Progenitor cell of endocrine pancreas (in vitro differentiated cells): Measurements from ENCODE around the gene EHBP1. TPM values are rescaled to one million over a fixed set of nuclear protein-coding genes. Genes with fewer than 3 reads are reported as not detected.
"Not testable (repeated sequence)": the region's sequence is repeated elsewhere in the genome, so short reads cannot be mapped to it uniquely, and the experiment has no call there.

Experiments used
- DNase-seq: peaks from one replicate; pipeline ENCODE4 v3.0.0; 2021; ENCODE audit warnings: low spot score; ENCODE audit not compliant: unreplicated experiment
- H3K27ac Mint-ChIP-seq: 2 replicates; pipeline ENCODE4 v1.8.0; 2021; ENCODE audit warnings: mild to moderate bottlenecking, moderate library complexity, mixed read lengths
- H3K27me3 Mint-ChIP-seq: 2 replicates; pipeline ENCODE4 v1.8.0; 2021; ENCODE audit warnings: mixed read lengths
- H3K36me3 Mint-ChIP-seq: 2 replicates; pipeline ENCODE4 v1.8.0; 2022; ENCODE audit warnings: mixed read lengths; ENCODE audit not compliant: insufficient read depth
- H3K4me1 Mint-ChIP-seq: 2 replicates; pipeline ENCODE4 v1.8.0; 2021; ENCODE audit warnings: low read depth, mixed read lengths
- H3K4me3 Mint-ChIP-seq: 2 replicates; pipeline ENCODE4 v1.8.0; 2021; ENCODE audit warnings: low read depth, mild to moderate bottlenecking, moderate library complexity, mixed read lengths
- H3K9me3 Mint-ChIP-seq: 2 replicates; pipeline ENCODE4 v1.8.0; 2021; ENCODE audit warnings: low read depth, mixed read lengths
- CTCF ChIP-seq: fragments of 200-600 bp; sonication (generic); IDR thresholded peaks from one replicate; pipeline ENCODE4 v1.5.0; 2021; ENCODE audit warnings: antibody characterized with exemption, mild to moderate bottlenecking; ENCODE audit not compliant: unreplicated experiment
- total RNA-seq: library from RNA; stranded (reverse); gene quantifications from 2 replicates; pipeline ENCODE4 v1.2.1, GENCODE V29; 2021

Gene EHBP1
- total RNA-seq, 1 donor from 2014 or later = 45.6 TPM

- no peaks in the 10 kb centered on the region for H3K9me3 Mint-ChIP-seq
- H3K27ac Mint-ChIP-seq = no peak overlapping the region
- no peak for DNase-seq
- peaks cover 13% of the 10 kb centered on the region for H3K4me1 Mint-ChIP-seq
- peaks cover 16% of the 10 kb centered on the region for H3K36me3 Mint-ChIP-seq
- H3K27me3 Mint-ChIP-seq = no peaks in the 10 kb centered on the region
- no peak overlapping the region for H3K4me3 Mint-ChIP-seq
- no peak for TF ChIP-seq CTCF
Observed at GRCh38 chr2:62711832-62712494, 6.5 kb downstream of the EHBP1 start.

GRCh38 chr2:62713196-62713595 is 7.7 kb downstream of the EHBP1 start:
- H3K4me1 Mint-ChIP-seq, H3K27ac Mint-ChIP-seq, DNase-seq, H3K9me3 Mint-ChIP-seq, H3K27me3 Mint-ChIP-seq, H3K4me3 Mint-ChIP-seq: not testable (repeated sequence)
- H3K36me3 Mint-ChIP-seq = peaks cover 16% of the 10 kb centered on the region

- DNase-seq = no peak
- Mint-ChIP-seq H3K36me3 (peaks cover 10% of the 10 kb centered on the region), H3K9me3 (no peaks in the 10 kb centered on the region), H3K27ac (no peak overlapping the region), H3K4me3 (no peak overlapping the region), H3K4me1 (peaks cover 3% of the 10 kb centered on the region), H3K27me3 (no peaks in the 10 kb centered on the region)
- TF ChIP-seq CTCF = no peak
Observed at GRCh38 chr2:62713837-62714236, 8.3 kb downstream of the EHBP1 start.

- peaks cover 10% of the 10 kb centered on the region for H3K36me3 Mint-ChIP-seq
- no peak overlapping the region for H3K27ac Mint-ChIP-seq
- H3K27me3 Mint-ChIP-seq = no peaks in the 10 kb centered on the region
- H3K4me1 Mint-ChIP-seq = peaks cover 2% of the 10 kb centered on the region
- no peak for TF ChIP-seq CTCF
- no peak overlapping the region for H3K4me3 Mint-ChIP-seq
- H3K9me3 Mint-ChIP-seq = no peaks in the 10 kb centered on the region
- no peak for DNase-seq
Observed at GRCh38 chr2:62716768-62717167, 11.3 kb downstream of the EHBP1 start.

- H3K27ac Mint-ChIP-seq = no peak overlapping the region
- no peak overlapping the region for H3K4me3 Mint-ChIP-seq
- peaks cover 2% of the 10 kb centered on the region for H3K4me1 Mint-ChIP-seq
- H3K9me3 Mint-ChIP-seq = peaks cover 1% of the 10 kb centered on the region
- H3K27me3 Mint-ChIP-seq = no peaks in the 10 kb centered on the region
- peaks cover 12% of the 10 kb centered on the region for H3K36me3 Mint-ChIP-seq
- TF ChIP-seq CTCF = no peak
- DNase-seq = no peak
Observed at GRCh38 chr2:62717503-62718081, 12.1 kb downstream of the EHBP1 start.
